ENCODE measurements around the gene GPS1.

Gene GPS1

GRCh38 chr17:82079001-82079677 lies 27.4 kb downstream of the GPS1 start:
- DNase-seq (ENCODE audit: low spot score) = no peak

GRCh38 chr17:82080048-82080788 lies 28.5 kb downstream of the GPS1 start:
- no peak for DNase-seq (ENCODE audit: low spot score)

- DNase-seq (ENCODE audit: low spot score) = no peak
These were observed 29.2 kb downstream of the GPS1 start for GRCh38 chr17:82080789-82081464.

- no peak for DNase-seq (ENCODE audit: low spot score)
These were observed 29.8 kb downstream of the GPS1 start for GRCh38 chr17:82081546-82081945.

- DNase-seq (ENCODE audit: low spot score) = no peak
These were observed 30.3 kb downstream of the GPS1 start for GRCh38 chr17:82081966-82082365.

- no peak for DNase-seq (ENCODE audit: low spot score)
These were observed 30.8 kb downstream of the GPS1 start for GRCh38 chr17:82082456-82082855.

- DNase-seq (ENCODE audit: low spot score) = no peak
These were observed 31.3 kb downstream of the GPS1 start for GRCh38 chr17:82083009-82083408.

- DNase-seq (ENCODE audit: low spot score) = no peak
These were observed 32.0 kb downstream of the GPS1 start for GRCh38 chr17:82083533-82084359.

- DNase-seq (ENCODE audit: low spot score) = no peak
These were observed 32.8 kb downstream of the GPS1 start for GRCh38 chr17:82084373-82085030.

- DNase-seq (ENCODE audit: low spot score) = no peak
These were observed 33.5 kb downstream of the GPS1 start for GRCh38 chr17:82085031-82085861.

GRCh38 chr17:82085931-82086764 lies 34.5 kb downstream of the GPS1 start:
- no peak for DNase-seq (ENCODE audit: low spot score)

GRCh38 chr17:82086941-82087906 lies 35.5 kb downstream of the GPS1 start:
- no peak for DNase-seq (ENCODE audit: low spot score)

GRCh38 chr17:82087961-82088837 lies 36.5 kb downstream of the GPS1 start:
- no peak for DNase-seq (ENCODE audit: low spot score)

GRCh38 chr17:82088838-82089722 lies 37.4 kb downstream of the GPS1 start:
- no peak for DNase-seq (ENCODE audit: low spot score)

GRCh38 chr17:82089723-82090548 lies 38.2 kb downstream of the GPS1 start:
- DNase-seq (ENCODE audit: low spot score) = no peak

Measured in HuH-7 (cell line).